AG10803 (cell line): ENCODE data around the gene RNF19B.

Experiments used
- DNase-seq: peaks from one replicate; pipeline ENCODE4 v3.0.0; 2010; ENCODE audit warnings: low read depth
- H3K4me3 ChIP-seq: 2 replicates; pipeline ENCODE4 v1.5.1; 2011; ENCODE audit warnings: mild to moderate bottlenecking, low read length, control low read depth
- TF ChIP-seq, protein P1 (sequence below): conservative IDR thresholded peaks from 2 replicates; pipeline ENCODE4 v1.5.1; 2011; ENCODE audit warnings: mild to moderate bottlenecking, low read length, control low read depth, inconsistent platforms

RNF19B gene

DNA sequence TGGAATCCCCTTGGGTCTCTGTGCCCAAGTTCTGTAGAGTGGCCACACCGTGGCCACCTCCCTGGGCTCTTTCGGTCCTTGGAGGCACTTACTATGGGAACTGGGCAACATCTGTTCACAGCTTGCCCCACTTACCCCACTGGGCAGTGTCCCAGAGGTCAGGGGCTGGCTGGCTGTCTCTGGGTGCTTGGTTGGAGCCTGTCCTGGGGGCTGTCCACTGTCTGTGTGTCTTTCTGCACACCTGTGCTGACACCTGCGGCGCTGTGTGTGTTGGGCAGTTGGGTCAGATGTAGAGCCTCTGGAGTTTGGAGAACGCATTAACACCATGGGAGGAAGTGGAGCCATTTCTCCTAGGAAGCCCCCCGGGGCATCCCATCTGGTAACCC is 62.1 kb downstream of the RNF19B start:
- no peak overlapping the region for H3K4me3 ChIP-seq
- TF ChIP-seq, protein P1, sequence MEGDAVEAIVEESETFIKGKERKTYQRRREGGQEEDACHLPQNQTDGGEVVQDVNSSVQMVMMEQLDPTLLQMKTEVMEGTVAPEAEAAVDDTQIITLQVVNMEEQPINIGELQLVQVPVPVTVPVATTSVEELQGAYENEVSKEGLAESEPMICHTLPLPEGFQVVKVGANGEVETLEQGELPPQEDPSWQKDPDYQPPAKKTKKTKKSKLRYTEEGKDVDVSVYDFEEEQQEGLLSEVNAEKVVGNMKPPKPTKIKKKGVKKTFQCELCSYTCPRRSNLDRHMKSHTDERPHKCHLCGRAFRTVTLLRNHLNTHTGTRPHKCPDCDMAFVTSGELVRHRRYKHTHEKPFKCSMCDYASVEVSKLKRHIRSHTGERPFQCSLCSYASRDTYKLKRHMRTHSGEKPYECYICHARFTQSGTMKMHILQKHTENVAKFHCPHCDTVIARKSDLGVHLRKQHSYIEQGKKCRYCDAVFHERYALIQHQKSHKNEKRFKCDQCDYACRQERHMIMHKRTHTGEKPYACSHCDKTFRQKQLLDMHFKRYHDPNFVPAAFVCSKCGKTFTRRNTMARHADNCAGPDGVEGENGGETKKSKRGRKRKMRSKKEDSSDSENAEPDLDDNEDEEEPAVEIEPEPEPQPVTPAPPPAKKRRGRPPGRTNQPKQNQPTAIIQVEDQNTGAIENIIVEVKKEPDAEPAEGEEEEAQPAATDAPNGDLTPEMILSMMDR, result no peak
- no peak for DNase-seq

DNA sequence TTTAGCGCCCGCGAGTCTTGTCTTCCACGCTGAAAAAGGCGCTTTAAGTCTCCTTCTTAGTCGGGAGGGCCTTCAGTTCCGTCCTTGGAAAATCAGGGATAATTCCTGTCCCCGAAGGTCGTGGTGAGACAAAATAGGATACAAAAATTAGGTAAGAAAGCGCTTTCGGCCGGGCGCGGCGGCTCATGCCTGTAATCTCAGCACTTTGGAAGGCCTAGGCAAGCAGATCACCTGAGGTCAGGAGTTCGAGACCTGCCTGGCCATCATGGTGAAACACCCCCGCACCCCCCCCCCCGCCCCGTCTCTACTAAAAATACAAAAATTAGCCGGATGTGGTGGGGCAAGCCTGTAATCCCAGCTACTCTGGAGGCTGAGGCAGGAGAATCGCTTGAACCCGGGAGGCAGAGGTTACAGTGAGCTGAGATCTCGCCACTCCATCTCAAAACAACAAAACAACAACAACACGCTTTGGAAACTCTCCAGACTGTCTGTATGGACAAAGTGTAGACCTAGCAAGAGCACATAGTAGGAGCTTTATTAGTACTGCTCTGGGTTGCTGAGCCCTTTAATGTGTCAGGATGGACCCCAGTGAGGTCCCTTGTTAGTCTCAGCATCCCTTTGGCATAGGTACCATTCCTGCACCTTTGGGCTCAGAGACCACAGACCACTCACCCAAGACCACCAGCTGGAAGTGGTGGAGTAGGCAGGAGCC is 62.6 kb downstream of the RNF19B start:
- H3K4me3 ChIP-seq, result peak overlapping the region; percentile 68
- no peak for DNase-seq
- TF ChIP-seq, protein P1, result no peak

DNA sequence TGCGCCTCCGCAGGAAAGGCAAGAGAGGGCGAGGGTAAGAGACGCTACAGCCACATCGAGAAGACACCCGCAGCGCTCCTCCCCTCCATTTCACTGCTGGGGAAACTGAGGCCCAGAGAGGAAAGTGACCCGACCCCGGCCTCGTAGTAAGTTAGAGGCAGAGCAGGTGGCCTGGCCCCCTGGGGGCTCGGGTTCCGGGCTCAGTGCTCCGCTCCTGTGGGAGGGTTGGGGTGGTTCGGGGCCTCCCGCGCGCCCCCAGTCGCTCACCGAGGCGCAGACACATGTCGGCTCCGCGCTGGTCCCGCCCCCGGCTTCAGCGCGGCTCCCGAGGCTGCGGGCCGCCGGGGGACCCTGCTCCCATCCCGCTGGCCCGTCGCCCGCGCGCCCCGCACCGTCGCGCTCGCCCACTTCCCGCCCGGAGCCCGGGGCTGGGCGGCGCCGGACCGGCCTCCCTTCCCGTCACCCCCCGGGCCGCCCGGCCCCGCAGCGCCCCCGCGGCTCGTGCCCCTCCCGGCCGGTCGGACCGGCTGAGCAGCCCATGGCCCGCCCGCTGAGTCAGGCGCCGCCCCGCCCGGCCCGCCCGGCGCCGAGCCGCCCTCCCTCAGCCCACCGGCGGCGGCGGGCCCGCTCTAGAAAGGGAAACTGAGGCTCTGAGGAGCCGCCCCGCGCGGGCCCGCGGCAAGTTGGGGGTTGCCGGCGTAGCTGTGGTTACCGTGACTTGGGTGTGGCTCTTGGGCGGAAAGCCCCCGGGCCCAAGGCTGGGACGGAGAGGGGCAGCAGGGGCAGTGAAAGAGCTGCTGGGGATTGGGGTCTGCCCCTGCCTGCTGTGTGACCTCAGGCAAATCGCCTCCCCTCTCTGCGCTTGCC is 63.4 kb downstream of the RNF19B start, which contains the start of gene TMEM54:
Gene TMEM54, minus strand, starts transcription at position 434 of the 867 bp plus-strand sequence. Its CDS starts 151 bp downstream, at position 283.
- H3K4me3 ChIP-seq, result peak within 1 kb of the TSS; percentile 68
- DNase-seq, result no peak
- TF ChIP-seq, protein P1, result no peak; the same call in 1 of the 2 replicates

DNA sequence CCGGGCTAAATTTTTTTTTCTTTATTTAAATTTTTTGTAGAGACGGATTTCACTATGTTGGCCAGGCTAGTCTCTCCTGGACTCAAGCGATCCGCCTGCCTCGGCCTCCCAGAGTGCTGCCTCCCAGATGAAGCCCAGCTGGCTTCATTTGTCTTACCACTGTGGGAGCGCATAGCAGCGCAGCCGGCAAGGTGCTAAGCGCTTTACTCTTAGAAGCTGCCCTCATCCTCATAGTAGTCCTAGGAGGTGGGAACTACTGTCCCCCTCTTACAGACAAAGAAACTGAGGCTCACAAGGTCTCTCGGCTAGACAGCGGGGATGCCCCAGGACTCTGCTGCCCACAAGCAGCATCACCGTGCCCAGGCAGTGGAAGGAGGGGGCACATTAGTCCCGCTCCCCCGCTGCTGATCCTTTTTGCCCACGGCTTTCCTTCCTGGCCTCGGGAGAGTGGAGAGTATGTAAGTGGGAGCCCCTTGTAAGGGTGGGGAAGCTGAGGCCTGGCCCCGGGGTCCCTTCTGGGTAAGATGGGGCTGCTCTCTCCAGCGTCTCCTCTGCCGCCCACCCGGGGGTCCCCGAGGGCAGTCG is 64.1 kb downstream of the RNF19B start:
- DNase-seq, result no peak
- H3K4me3 ChIP-seq, result peak overlapping the region; percentile 67
- TF ChIP-seq, protein P1, result no peak

DNA sequence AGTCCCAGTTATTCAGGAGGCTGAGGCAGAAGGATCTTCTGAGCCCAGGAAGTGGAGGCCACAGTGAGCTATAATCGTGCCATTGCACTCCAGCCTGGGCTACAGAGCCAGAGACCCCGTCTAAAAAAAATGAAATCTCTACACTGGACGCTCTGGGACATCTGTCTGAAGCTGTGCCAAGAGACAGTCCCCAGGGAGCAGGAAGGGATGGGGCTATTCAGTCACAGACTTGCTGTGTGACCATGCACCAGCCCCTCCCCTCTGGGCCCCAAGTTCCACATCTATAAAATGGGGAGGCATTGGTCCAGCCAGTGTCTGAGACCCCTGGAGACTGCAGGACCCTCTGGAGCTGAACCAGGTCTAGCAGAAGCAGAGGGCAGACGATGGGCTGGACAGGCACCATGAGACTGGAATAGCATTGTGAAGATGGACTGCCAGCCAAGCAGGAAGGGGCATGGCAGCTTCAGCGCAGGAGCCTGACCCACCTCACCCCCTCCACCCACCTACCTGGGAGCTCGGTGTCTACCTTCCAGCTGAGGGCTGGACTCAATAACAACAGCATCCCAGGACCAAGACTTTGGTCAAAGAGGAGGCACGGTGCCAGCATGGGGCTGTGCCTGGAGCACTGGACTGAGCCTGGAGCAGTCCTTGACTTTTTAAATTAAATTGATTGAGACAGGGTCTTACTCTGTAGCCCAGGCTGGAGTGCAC is 64.9 kb downstream of the RNF19B start:
- H3K4me3 ChIP-seq, result no peak overlapping the region
- DNase-seq, result no peak
- TF ChIP-seq, protein P1, result no peak

DNA sequence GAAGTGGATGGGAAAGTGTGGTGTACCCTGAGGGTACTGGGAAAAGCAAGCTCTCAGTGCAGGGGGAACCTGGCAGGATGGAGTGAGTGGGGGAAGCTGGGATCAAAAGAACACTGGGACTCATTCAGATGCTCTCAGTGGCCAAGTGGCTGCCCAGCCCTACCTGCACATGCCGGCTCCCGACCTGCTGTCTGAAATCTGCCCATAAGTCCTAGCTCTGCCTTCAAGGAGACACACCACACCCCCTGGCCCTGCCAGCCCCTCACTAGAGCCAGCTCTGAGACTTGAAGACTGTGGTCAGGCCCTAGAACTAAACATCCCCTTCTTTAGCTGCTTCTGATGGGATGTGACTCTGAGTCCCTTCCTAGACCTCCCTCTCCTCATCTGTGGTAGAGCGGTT is 65.7 kb downstream of the RNF19B start:
- DNase-seq, result no peak
- TF ChIP-seq, protein P1, result no peak
- H3K4me3 ChIP-seq, result no peak overlapping the region
